KMS-11 (cell line): Measurements from ENCODE around the gene TAS1R3.

Source experiments
- H2AFZ ChIP-seq: fragments of 200-600 bp; sonication (generic); 2 replicates; pipeline ENCODE4 v1.6.1; 2016; ENCODE audit warnings: antibody characterized with exemption, mixed run types, low read depth
- H3K27ac ChIP-seq: fragments of 200-600 bp; sonication (generic); 2 replicates; pipeline ENCODE4 v1.6.1; 2016; ENCODE audit warnings: mild to moderate bottlenecking, mixed run types
- H3K27me3 ChIP-seq: fragments of 200-600 bp; sonication (generic); 2 replicates; pipeline ENCODE4 v1.6.1; 2017; ENCODE audit warnings: mild to moderate bottlenecking, low read depth, mixed run types, moderate library complexity; ENCODE audit not compliant: insufficient read depth
- H3K36me3 ChIP-seq: fragments of 200-600 bp; sonication (generic); 2 replicates; pipeline ENCODE4 v1.6.1; 2017; ENCODE audit warnings: mild to moderate bottlenecking, mixed run types; ENCODE audit not compliant: insufficient read depth
- H3K4me1 ChIP-seq: fragments of 200-600 bp; sonication (generic); 2 replicates; pipeline ENCODE4 v1.6.1; 2016; ENCODE audit warnings: mild to moderate bottlenecking, low read depth, mixed run types; ENCODE audit not compliant: poor library complexity, severe bottlenecking
- H3K4me2 ChIP-seq: fragments of 200-600 bp; sonication (generic); 2 replicates; pipeline ENCODE4 v1.7.0; 2016; ENCODE audit warnings: mild to moderate bottlenecking, mixed run types
- H3K4me3 ChIP-seq: fragments of 200-600 bp; sonication (generic); IDR thresholded peaks from 2 replicates; pipeline ENCODE4 v1.6.1; 2017; ENCODE audit warnings: low read depth, low read length, mixed read lengths; ENCODE audit not compliant: insufficient read depth
- H3K79me2 ChIP-seq: fragments of 200-600 bp; sonication (generic); 2 replicates; pipeline ENCODE4 v1.6.1; 2016; ENCODE audit warnings: low read depth, mixed run types; ENCODE audit not compliant: insufficient read depth
- H3K9ac ChIP-seq: fragments of 200-600 bp; sonication (generic); 2 replicates; pipeline ENCODE4 v1.6.1; 2016; ENCODE audit warnings: mild to moderate bottlenecking, mixed run types
- H4K20me1 ChIP-seq: fragments of 200-600 bp; sonication (generic); 2 replicates; pipeline ENCODE4 v1.6.1; 2016; ENCODE audit warnings: mild to moderate bottlenecking, mixed run types; ENCODE audit not compliant: insufficient read depth
- TF ChIP-seq, protein P1 (sequence below): fragments of 200-600 bp; sonication (generic); conservative IDR thresholded peaks from 2 replicates; pipeline ENCODE4 v1.6.1; 2017; ENCODE audit warnings: low read depth, mild to moderate bottlenecking, antibody characterized with exemption, low read length, moderate library complexity, mixed read lengths

TAS1R3 gene

DNA sequence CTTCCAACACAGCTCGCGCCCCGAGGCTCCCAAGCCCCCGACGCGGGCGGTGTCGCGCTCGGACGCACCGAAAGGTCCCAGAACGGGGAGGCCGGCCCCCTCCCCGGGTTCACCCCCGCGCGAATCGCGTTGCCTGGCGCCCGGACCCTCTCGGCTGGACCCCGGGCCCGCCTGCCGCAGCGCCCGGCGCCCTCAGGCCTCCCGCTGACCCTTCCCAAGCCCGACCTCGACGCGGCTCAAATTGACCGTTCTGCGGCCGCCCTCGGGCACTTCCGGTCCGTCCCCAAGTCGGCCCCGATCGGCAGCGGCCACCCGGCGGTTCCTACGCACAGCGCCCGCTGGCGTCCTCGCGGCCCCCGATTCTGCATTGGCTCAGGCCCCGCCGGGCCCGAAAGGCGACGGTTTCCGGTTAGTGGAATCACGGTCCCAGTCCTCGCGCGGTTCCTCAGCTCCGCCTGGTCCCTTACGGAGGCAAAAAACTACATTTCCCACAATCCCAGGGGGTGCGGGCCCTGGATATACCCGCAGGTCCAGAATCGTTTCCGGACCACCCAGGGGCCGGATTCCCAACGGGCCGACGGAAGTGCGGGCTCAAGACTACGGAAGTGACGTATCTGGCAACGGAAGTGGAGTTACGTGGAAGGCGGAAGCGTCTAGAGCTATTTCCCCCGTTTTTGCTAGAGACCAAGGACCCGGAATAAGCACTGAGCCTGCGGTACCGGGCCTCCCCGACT, 44.0 kb downstream of the TAS1R3 start, which contains the start of gene AURKAIP1:
Gene AURKAIP1, minus strand, starts transcription at position 279 of the 734 bp plus-strand sequence. CDS start 451 bp downstream, outside the sequence.
- Histone ChIP-seq H3K4me3 (peak within 1 kb of the TSS; percentile 89), H3K4me2 (peak within 1 kb of the TSS; percentile 96), H3K9ac (peak within 1 kb of the TSS; percentile 79), H4K20me1 (no peaks in the 10 kb centered on the region), H3K79me2 (peaks cover 25% of the 10 kb centered on the region), H3K4me1 (peaks cover 40% of the 10 kb centered on the region), H3K27ac (peak within 1 kb of the TSS; percentile 63), H2AFZ (peak within 1 kb of the TSS; percentile 64), H3K36me3 (no peaks in the 10 kb centered on the region), H3K27me3 (no peaks in the 10 kb centered on the region)
- TF ChIP-seq, protein P1, sequence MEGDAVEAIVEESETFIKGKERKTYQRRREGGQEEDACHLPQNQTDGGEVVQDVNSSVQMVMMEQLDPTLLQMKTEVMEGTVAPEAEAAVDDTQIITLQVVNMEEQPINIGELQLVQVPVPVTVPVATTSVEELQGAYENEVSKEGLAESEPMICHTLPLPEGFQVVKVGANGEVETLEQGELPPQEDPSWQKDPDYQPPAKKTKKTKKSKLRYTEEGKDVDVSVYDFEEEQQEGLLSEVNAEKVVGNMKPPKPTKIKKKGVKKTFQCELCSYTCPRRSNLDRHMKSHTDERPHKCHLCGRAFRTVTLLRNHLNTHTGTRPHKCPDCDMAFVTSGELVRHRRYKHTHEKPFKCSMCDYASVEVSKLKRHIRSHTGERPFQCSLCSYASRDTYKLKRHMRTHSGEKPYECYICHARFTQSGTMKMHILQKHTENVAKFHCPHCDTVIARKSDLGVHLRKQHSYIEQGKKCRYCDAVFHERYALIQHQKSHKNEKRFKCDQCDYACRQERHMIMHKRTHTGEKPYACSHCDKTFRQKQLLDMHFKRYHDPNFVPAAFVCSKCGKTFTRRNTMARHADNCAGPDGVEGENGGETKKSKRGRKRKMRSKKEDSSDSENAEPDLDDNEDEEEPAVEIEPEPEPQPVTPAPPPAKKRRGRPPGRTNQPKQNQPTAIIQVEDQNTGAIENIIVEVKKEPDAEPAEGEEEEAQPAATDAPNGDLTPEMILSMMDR: peak; percentile 28; the same call in 1 of the 2 replicates

- no peak overlapping the region for H3K4me3 ChIP-seq
- H3K79me2 ChIP-seq: peaks cover 25% of the 10 kb centered on the region
- no peak overlapping the region for H3K27ac ChIP-seq
- peaks cover 24% of the 10 kb centered on the region for H3K4me1 ChIP-seq
- no peaks in the 10 kb centered on the region for H3K36me3 ChIP-seq
- H3K9ac ChIP-seq: no peak overlapping the region
- no peaks in the 10 kb centered on the region for H3K27me3 ChIP-seq
- H2AFZ ChIP-seq: no peak overlapping the region
- no peak overlapping the region for H3K4me2 ChIP-seq
- TF ChIP-seq, protein P1: no peak
- H4K20me1 ChIP-seq: no peaks in the 10 kb centered on the region
Observed at GRCh38 chr1:1376551-1377226, 45.6 kb downstream of the TAS1R3 start.

DNA sequence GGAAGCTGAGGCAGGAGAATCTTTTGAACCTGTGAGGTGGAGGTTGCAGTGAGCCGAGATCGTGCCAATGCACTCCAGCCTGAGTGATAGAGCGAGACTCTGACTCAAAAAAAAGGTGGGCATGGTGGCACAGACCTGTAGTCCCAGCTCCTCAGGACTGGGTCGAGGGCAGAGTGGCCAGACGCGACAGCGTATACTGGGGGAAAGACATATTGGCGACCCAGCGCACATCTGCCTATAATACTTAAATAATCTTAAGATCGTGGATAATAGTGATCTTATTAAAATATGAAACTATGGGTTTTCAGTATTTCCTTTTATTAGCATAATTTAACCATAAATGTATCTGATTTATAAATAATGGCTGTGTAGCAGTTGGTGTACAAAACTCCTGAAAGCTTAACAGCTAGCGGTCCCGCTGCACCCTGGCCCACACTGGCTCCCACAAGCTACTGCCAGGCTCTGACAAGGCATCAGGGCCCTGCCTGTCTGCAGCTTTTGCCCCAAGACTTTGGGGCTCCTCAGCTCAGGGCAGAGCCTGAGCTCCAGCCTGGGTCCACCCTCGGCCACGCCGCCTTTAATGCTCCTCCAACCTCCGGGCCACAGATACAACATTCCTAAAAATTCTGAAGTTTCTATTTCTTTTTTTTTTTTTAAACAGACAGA, 46.6 kb downstream of the TAS1R3 start:
- no peaks in the 10 kb centered on the region for H4K20me1 ChIP-seq
- H3K4me3 ChIP-seq: no peak overlapping the region
- TF ChIP-seq, protein P1: no peak
- H3K4me2 ChIP-seq: no peak overlapping the region
- no peak overlapping the region for H2AFZ ChIP-seq
- no peaks in the 10 kb centered on the region for H3K36me3 ChIP-seq
- no peak overlapping the region for H3K9ac ChIP-seq
- H3K4me1 ChIP-seq: peaks cover 14% of the 10 kb centered on the region
- H3K27ac ChIP-seq: no peak overlapping the region
- H3K79me2 ChIP-seq: peaks cover 22% of the 10 kb centered on the region
- H3K27me3 ChIP-seq: no peaks in the 10 kb centered on the region

- no peaks in the 10 kb centered on the region for H4K20me1 ChIP-seq
- no peak overlapping the region for H3K9ac ChIP-seq
- H3K4me2 ChIP-seq: no peak overlapping the region
- no peaks in the 10 kb centered on the region for H3K27me3 ChIP-seq
- H3K27ac ChIP-seq: no peak overlapping the region
- H3K36me3 ChIP-seq: no peaks in the 10 kb centered on the region; the same call in 1 of the 2 replicates
- no peaks in the 10 kb centered on the region for H3K79me2 ChIP-seq
- no peak overlapping the region for H2AFZ ChIP-seq
- no peaks in the 10 kb centered on the region for H3K4me1 ChIP-seq
- H3K4me3 ChIP-seq: no peak overlapping the region
- TF ChIP-seq, protein P1: no peak
Observed at GRCh38 chr1:1380860-1381259, 49.8 kb downstream of the TAS1R3 start.
